GM13976 (cell line): ENCODE data around the gene KCNH6.

Experiments
- DNase-seq: peaks from one replicate; pipeline ENCODE4 v3.0.0; 2012; ENCODE audit warnings: low spot score
- CTCF ChIP-seq: IDR thresholded peaks from 2 replicates; pipeline ENCODE4 v1.5.1; 2012; ENCODE audit warnings: borderline replicate concordance, mild to moderate bottlenecking; ENCODE audit not compliant: insufficient read depth; ENCODE audit errors: extremely low read depth, missing control alignments, control extremely low read depth
- in situ Hi-C: fragments of 300-500 bp; cut with MboI; formaldehyde crosslinking; loops from one replicate; pipeline ENCODE4 v1.12.0; 2022; ENCODE audit warnings: low sequenced_read_pairs, mixed read lengths, inconsistent platforms; ENCODE audit not compliant: unreplicated experiment

KCNH6 gene

DNA sequence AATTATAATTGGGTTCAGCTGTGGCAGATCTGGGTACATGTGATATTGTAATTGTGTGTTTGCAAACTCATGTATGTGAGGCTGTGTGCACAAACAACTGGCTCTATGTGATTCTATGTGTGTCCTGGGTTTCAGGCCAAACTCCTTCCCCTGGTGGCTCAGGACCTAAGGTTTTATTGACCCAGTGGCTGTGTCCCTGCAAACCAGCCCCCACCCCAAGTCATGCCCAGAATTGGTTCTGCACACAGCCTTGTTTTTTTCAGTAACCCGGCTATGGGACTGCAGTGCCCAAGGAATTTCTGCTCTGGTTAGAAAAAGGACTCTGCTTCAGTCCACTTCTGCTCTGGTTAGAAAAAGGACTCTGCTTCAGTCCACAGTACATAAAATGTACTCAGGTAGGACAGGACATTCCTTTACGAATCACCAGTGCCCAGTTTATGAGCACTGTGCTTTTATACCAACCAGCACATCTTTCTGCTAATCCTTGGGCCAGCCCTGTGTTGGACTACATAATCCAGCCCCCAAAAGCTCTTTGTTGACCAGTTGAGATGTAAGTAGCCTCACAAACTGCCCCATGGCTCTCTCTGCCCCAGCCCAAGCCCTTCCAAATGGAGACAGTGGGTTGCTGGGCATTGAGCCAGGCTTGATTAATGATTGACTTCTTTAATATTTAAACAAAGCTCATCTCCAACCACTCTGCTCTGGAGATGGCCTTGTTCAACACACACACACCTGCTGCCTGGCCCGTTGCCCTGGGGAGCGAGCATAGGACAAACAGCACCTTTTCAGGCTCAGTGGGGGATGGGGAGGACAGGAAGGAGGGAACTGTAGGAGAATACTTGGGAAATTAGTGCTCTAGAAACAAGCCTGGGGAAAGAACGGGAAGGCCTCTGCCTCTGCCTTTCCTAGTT, 2.9 kb upstream of the KCNH6 start:
- DNase-seq: no peak
- TF ChIP-seq CTCF: no peak
- in situ Hi-C loops: no loop called here

DNA sequence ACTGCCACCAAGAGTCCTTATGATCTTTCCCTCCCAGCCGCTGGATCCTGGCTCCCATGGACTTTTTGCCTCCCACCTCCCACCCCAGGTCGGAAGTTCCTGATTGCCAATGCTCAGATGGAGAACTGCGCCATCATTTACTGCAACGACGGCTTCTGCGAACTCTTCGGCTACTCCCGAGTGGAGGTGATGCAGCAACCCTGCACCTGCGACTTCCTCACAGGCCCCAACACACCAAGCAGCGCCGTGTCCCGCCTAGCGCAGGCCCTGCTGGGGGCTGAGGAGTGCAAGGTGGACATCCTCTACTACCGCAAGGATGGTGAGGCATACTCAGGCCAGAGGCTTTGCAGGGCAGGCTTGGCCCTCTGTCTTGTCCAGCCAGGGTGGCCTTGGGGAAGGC, 893 bp downstream of the KCNH6 start:
- no peak for TF ChIP-seq CTCF
- in situ Hi-C loops: no loop called here
- no peak for DNase-seq

- no peak for DNase-seq
- in situ Hi-C loops: no loop called here
- TF ChIP-seq CTCF: no peak
Observed at GRCh38 chr17:63525190-63525946, 2.2 kb downstream of the KCNH6 start.

GRCh38 chr17:63526861-63527260, 3.7 kb downstream of the KCNH6 start:
- in situ Hi-C loops: no loop called here
- DNase-seq: no peak
- TF ChIP-seq CTCF: no peak

DNA sequence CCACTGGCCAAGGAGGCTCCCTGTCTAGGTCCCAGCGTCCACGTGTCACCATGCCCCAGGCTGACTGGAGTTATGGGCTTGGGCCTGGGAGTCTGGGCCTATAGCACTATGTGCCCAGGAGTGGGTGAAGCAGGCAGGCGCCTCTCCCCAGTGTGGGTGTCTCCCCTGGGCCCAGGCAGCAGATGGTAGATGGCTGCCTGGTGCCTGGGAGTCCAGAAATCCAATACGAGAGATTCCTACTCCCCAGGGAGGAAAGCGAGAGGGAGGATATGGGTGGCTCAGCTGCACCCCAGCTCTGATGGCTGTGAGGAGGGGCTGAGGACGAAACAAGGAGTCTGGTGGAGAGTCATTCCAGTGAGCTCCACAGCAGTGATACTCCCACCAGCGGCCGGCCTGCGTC, 5.0 kb downstream of the KCNH6 start:
- DNase-seq: no peak
- in situ Hi-C loops: no loop called here
- no peak for TF ChIP-seq CTCF

DNA sequence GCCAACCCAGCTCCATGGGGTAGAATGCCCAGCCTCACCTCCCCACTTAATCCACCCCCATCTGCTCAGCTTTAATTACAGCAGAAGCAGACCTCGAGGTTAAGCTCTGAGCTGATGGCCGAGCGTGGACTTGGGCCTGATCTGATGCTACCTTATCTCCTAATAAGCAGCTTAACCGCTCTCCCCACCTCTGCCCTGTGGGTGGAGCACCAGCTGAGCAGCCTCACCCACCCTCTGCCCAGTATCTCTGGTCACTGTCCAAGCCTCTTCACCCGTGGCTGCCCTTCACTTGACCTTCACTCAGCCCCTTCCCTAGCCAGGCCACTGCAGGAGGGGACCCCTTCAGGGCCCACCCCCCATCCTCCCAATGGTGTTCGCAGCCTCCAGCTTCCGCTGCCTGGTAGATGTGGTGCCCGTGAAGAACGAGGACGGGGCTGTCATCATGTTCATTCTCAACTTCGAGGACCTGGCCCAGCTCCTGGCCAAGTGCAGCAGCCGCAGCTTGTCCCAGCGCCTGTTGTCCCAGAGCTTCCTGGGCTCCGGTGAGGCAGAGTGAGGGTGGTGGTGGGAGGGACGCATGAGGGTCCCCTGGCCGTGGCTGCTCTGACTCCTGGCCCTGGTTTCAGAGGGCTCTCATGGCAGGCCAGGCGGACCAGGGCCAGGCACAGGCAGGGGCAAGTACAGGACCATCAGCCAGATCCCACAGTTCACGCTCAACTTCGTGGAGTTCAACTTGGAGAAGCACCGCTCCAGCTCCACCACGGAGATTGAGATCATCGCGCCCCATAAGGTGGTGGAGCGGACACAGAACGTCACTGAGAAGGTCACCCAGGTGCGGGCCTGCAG, 6.8 kb downstream of the KCNH6 start:
- DNase-seq: no peak
- TF ChIP-seq CTCF: no peak
- in situ Hi-C loops: no loop called here
